ENCODE measurements around the gene B3GALT6.

GRCh38 chr1:1223321-1223720, 8.7 kb upstream of the B3GALT6 start:
- TF ChIP-seq CTCF (IDR thresholded peaks at IDR 0.05 in 8 of 11, conservative IDR thresholded peaks at IDR 0.05 in 3 of 11) (no peak), POLR2AphosphoS5 (IDR thresholded peaks at IDR 0.05) (no peak)

Measured in spleen (tissue), 7 donors.